Measurements from ENCODE around the gene ETV5.

DNA sequence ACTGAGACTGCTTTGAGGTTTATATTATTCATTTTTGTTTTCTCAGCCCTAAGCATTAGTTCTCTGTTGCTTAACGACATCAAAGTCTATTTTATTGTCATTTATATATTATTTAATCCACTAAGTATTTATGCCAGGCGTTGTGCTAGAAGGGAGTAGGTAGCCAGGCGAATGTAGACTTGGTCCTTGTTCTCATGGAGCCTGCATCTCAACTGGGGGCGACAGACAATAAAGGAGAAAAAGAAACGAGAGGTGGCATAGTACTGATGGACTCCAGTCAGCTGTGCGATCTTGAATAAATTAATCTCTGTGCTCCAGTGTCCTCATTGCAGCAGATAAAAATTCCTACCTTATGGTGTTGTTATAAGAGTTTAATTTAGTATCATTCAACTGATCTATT lies 49.7 kb downstream of the ETV5 start:
- TF ChIP-seq, protein P1, sequence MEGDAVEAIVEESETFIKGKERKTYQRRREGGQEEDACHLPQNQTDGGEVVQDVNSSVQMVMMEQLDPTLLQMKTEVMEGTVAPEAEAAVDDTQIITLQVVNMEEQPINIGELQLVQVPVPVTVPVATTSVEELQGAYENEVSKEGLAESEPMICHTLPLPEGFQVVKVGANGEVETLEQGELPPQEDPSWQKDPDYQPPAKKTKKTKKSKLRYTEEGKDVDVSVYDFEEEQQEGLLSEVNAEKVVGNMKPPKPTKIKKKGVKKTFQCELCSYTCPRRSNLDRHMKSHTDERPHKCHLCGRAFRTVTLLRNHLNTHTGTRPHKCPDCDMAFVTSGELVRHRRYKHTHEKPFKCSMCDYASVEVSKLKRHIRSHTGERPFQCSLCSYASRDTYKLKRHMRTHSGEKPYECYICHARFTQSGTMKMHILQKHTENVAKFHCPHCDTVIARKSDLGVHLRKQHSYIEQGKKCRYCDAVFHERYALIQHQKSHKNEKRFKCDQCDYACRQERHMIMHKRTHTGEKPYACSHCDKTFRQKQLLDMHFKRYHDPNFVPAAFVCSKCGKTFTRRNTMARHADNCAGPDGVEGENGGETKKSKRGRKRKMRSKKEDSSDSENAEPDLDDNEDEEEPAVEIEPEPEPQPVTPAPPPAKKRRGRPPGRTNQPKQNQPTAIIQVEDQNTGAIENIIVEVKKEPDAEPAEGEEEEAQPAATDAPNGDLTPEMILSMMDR (conservative IDR thresholded peaks at IDR 0.05 in 1 of 2, IDR thresholded peaks at IDR 0.05 in 1 of 2; ENCODE audit: low read depth in 1 of 2, low read length in 2 of 2) = no peak
- no peak for TF ChIP-seq EZH2 (IDR thresholded peaks at IDR 0.05; ENCODE audit: low read length, missing control alignments)

All from fibroblast of lung (primary cell).